Measurements from ENCODE around the gene SLC25A30. TPM values are rescaled to one million over a fixed set of nuclear protein-coding genes. Genes with fewer than 3 reads are reported as not detected.

Gene SLC25A30
- total RNA-seq, 5 donors from 2014 or later (not counting 1 experiment from before 2014, with no cell fraction given), result 19.5 to 25.9 (median 24.2) TPM

- no peaks in the 10 kb centered on the region for H3K9me3 Mint-ChIP-seq
- no peaks in the 10 kb centered on the region for H3K27me3 Mint-ChIP-seq
- H3K4me3 Mint-ChIP-seq, result no peak overlapping the region
- H3K36me3 ChIP-seq (ENCODE audit: control insufficient read depth in 2 of 2, extremely low read depth in 1 of 2, insufficient read depth in 1 of 2, low read length in 1 of 2), result peaks cover 13 to 60% of the 10 kb centered on the region in 2 donors
- no peak overlapping the region for H3K4me3 ChIP-seq (ENCODE audit: control insufficient read depth in 1 of 2, extremely low read depth in 1 of 2, low read length in 1 of 2)
- POLR2A ChIA-PET, result no interaction called here
- H3K36me3 Mint-ChIP-seq, result peaks cover 58% of the 10 kb centered on the region
- no peak for ATAC-seq (replicated peaks in 1 of 4)
- H3K4me1 Mint-ChIP-seq, result peaks cover 31 to 41% (median 35%) of the 10 kb centered on the region in 3 donors
- CTCF ChIA-PET, result no interaction called here
- peak overlapping the region; percentile 71 to 79 for H3K27ac Mint-ChIP-seq
- H3K4me1 ChIP-seq (ENCODE audit: control insufficient read depth in 1 of 2, extremely low read depth in 1 of 2, insufficient read depth in 2 of 2, low read length in 2 of 2), result peaks cover 9 to 17% of the 10 kb centered on the region in 2 experiments
- WGBS (ENCODE audit: insufficient coverage), result 100% methylated on average over 1 of the region's 1 CpG
- H3K27me3 ChIP-seq (replicated peaks in 1 of 2; ENCODE audit: control insufficient read depth in 2 of 2, extremely low read depth in 1 of 2, insufficient read depth in 2 of 2, low read length in 1 of 2), result no peaks in the 10 kb centered on the region
- no peak for DNase-seq
- H3K27ac ChIP-seq (ENCODE audit: low read length), result no peak overlapping the region
- no peaks in the 10 kb centered on the region for H3K9me3 ChIP-seq
Measured at GRCh38 chr13:45401314-45401713, 16.9 kb downstream of the SLC25A30 start.

GRCh38 chr13:45398877-45399276, 19.3 kb downstream of the SLC25A30 start:
- H3K27ac ChIP-seq (ENCODE audit: low read length), result peak overlapping the region; percentile 54
- H3K36me3 Mint-ChIP-seq, result peaks cover 55% of the 10 kb centered on the region
- CTCF ChIA-PET, result interaction anchor here in 1 of 2 donors (2.3 kb wide), 1 partner anchor 18 kb away, joined by 12 read pairs; the partner anchor contains the start of gene SLC25A30

GRCh38 chr13:45396533-45397095, 21.6 kb downstream of the SLC25A30 start:
- peak; percentile 36 to 71 (median 63) for ATAC-seq (replicated peaks in 1 of 4)
- Mint-ChIP-seq H3K27ac (peak overlapping the region; percentile 92 to 95), H3K27me3 (no peaks in the 10 kb centered on the region), H3K9me3 (no peaks in the 10 kb centered on the region), H3K36me3 (peaks cover 40% of the 10 kb centered on the region), H3K4me3 (peak overlapping the region; percentile 22 to 59 (median 25)), H3K4me1 (peaks cover 54 to 64% (median 61%) of the 10 kb centered on the region in 3 donors)
- 51% methylated on average over 4 of the region's 9 CpGs for WGBS (ENCODE audit: insufficient coverage)
- peaks cover 0 to 40% of the 10 kb centered on the region in 2 donors for H3K36me3 ChIP-seq (ENCODE audit: control insufficient read depth in 2 of 2, extremely low read depth in 1 of 2, insufficient read depth in 1 of 2, low read length in 1 of 2)
- peaks cover 26 to 28% of the 10 kb centered on the region in 2 experiments for H3K4me1 ChIP-seq (ENCODE audit: control insufficient read depth in 1 of 2, extremely low read depth in 1 of 2, insufficient read depth in 2 of 2, low read length in 2 of 2)
- ChIA-PET POLR2A (no interaction called here), CTCF (interaction anchor here in 1 of 2 donors (0.5 to 1.2 kb wide), 2 partner anchors 22 to 25 kb away, joined by 4 to 6 read pairs; partner anchors contain the start of gene SLC25A30)
- peak in 7 of 35 experiments; percentile 4 to 44 (median 9) for DNase-seq
- H3K27ac ChIP-seq (ENCODE audit: low read length), result peak overlapping the region; percentile 55
- H3K27me3 ChIP-seq (replicated peaks in 1 of 2; ENCODE audit: control insufficient read depth in 2 of 2, extremely low read depth in 1 of 2, insufficient read depth in 2 of 2, low read length in 1 of 2), result no peaks in the 10 kb centered on the region
- H3K9me3 ChIP-seq, result no peaks in the 10 kb centered on the region
- peak overlapping the region in 1 of 2 donors; percentile 3 for H3K4me3 ChIP-seq (ENCODE audit: control insufficient read depth in 1 of 2, extremely low read depth in 1 of 2, low read length in 1 of 2)

More at GRCh38 chr13:45398877-45399276, 19.3 kb downstream of the SLC25A30 start:
- peak; percentile 36 to 67 (median 64) for ATAC-seq (replicated peaks in 1 of 4)
- Histone ChIP-seq H3K4me3 (ENCODE audit: control insufficient read depth in 1 of 2, extremely low read depth in 1 of 2, low read length in 1 of 2) (no peak overlapping the region), H3K4me1 (ENCODE audit: control insufficient read depth in 1 of 2, extremely low read depth in 1 of 2, insufficient read depth in 2 of 2, low read length in 2 of 2) (peaks cover 26 to 28% of the 10 kb centered on the region in 2 experiments), H3K36me3 (ENCODE audit: control insufficient read depth in 2 of 2, extremely low read depth in 1 of 2, insufficient read depth in 1 of 2, low read length in 1 of 2) (peaks cover 0 to 47% of the 10 kb centered on the region in 2 donors), H3K27me3 (replicated peaks in 1 of 2; ENCODE audit: control insufficient read depth in 2 of 2, extremely low read depth in 1 of 2, insufficient read depth in 2 of 2, low read length in 1 of 2) (no peaks in the 10 kb centered on the region), H3K9me3 (no peaks in the 10 kb centered on the region)
- peak in 30 of 35 experiments; percentile 16 to 62 (median 30) for DNase-seq
- H3K9me3 Mint-ChIP-seq, result no peaks in the 10 kb centered on the region
- WGBS (ENCODE audit: insufficient coverage), result 21% methylated on average over 2 of the region's 4 CpGs
- POLR2A ChIA-PET, result interaction anchor here (0.6 to 1.2 kb wide), 5 partner anchors 12 to 68 kb away, joined by 3 to 7 read pairs (median 3); partner anchors contain the start of gene SLC25A30 (in 1 of the 2)
- H3K27ac Mint-ChIP-seq, result peak overlapping the region; percentile 87 to 91
- H3K27me3 Mint-ChIP-seq, result no peaks in the 10 kb centered on the region
- H3K4me1 Mint-ChIP-seq, result peaks cover 54 to 66% (median 60%) of the 10 kb centered on the region in 3 donors
- H3K4me3 Mint-ChIP-seq, result no peak overlapping the region

GRCh38 chr13:45393941-45394570, 24.1 kb downstream of the SLC25A30 start:
- Mint-ChIP-seq H3K9me3 (no peaks in the 10 kb centered on the region), H3K27ac (peak overlapping the region; percentile 92 to 95), H3K4me3 (no peak overlapping the region), H3K36me3 (peaks cover 38% of the 10 kb centered on the region), H3K27me3 (no peaks in the 10 kb centered on the region), H3K4me1 (peaks cover 48 to 50% (median 50%) of the 10 kb centered on the region in 3 donors)
- Histone ChIP-seq H3K9me3 (no peaks in the 10 kb centered on the region), H3K27ac (ENCODE audit: low read length) (no peak overlapping the region), H3K4me3 (ENCODE audit: control insufficient read depth in 1 of 2, extremely low read depth in 1 of 2, low read length in 1 of 2) (no peak overlapping the region), H3K4me1 (ENCODE audit: control insufficient read depth in 1 of 2, extremely low read depth in 1 of 2, insufficient read depth in 2 of 2, low read length in 2 of 2) (peaks cover 25 to 26% of the 10 kb centered on the region in 2 experiments), H3K27me3 (replicated peaks in 1 of 2; ENCODE audit: control insufficient read depth in 2 of 2, extremely low read depth in 1 of 2, insufficient read depth in 2 of 2, low read length in 1 of 2) (no peaks in the 10 kb centered on the region), H3K36me3 (ENCODE audit: control insufficient read depth in 2 of 2, extremely low read depth in 1 of 2, insufficient read depth in 1 of 2, low read length in 1 of 2) (peaks cover 0 to 29% of the 10 kb centered on the region in 2 donors)
- POLR2A ChIA-PET, result interaction anchor here (0.6 to 0.7 kb wide), 3 partner anchors 25 to 239 kb away, joined by 3 to 5 read pairs (median 4); no protein-coding TSS in a partner anchor
- whole genome bisulfite sequencing (ENCODE audit: insufficient coverage), result no CpG with 5 or more reads among the region's 4 CpGs
- DNase-seq (peak in 14 of 35 experiments; percentile 7 to 62 (median 12)), ATAC-seq (replicated peaks in 1 of 4) (no peak)
- CTCF ChIA-PET, result interaction anchor here (0.5 to 2.9 kb wide), 15 partner anchors 13 to 347 kb away, joined by 3 to 13 read pairs (median 3); partner anchors contain the start of genes COG3 (in 1 of the 2) and SLC25A30 (in 1 of the 2)

- POLR2A ChIA-PET, result interaction anchor here in 1 of 2 donors (0.5 to 0.6 kb wide), 2 partner anchors 14 to 323 kb away, joined by 4 to 5 read pairs; no protein-coding TSS in a partner anchor
- H3K4me3 Mint-ChIP-seq, result no peak overlapping the region
- Histone ChIP-seq H3K9me3 (no peaks in the 10 kb centered on the region), H3K27me3 (replicated peaks in 1 of 2; ENCODE audit: control insufficient read depth in 2 of 2, extremely low read depth in 1 of 2, insufficient read depth in 2 of 2, low read length in 1 of 2) (no peaks in the 10 kb centered on the region), H3K27ac (ENCODE audit: low read length) (no peak overlapping the region), H3K36me3 (ENCODE audit: control insufficient read depth in 2 of 2, extremely low read depth in 1 of 2, insufficient read depth in 1 of 2, low read length in 1 of 2) (peaks cover 0 to 17% of the 10 kb centered on the region in 2 donors), H3K4me1 (ENCODE audit: control insufficient read depth in 1 of 2, extremely low read depth in 1 of 2, insufficient read depth in 2 of 2, low read length in 2 of 2) (peaks cover 20 to 23% of the 10 kb centered on the region in 2 experiments), H3K4me3 (ENCODE audit: control insufficient read depth in 1 of 2, extremely low read depth in 1 of 2, low read length in 1 of 2) (no peak overlapping the region)
- peaks cover 35 to 38% (median 37%) of the 10 kb centered on the region in 3 donors for H3K4me1 Mint-ChIP-seq
- H3K36me3 Mint-ChIP-seq, result peaks cover 28% of the 10 kb centered on the region
- CTCF ChIA-PET, result interaction anchor here (0.8 to 2.9 kb wide), 3 partner anchors 22 to 38 kb away, joined by 3 to 13 read pairs (median 11); no protein-coding TSS in a partner anchor
- no peak overlapping the region for H3K27ac Mint-ChIP-seq
- DNase-seq, result no peak
- H3K27me3 Mint-ChIP-seq, result no peaks in the 10 kb centered on the region
- ATAC-seq (replicated peaks in 1 of 4), result no peak
- H3K9me3 Mint-ChIP-seq, result no peaks in the 10 kb centered on the region
- WGBS (ENCODE audit: insufficient coverage), result 67% methylated on average over 1 of the region's 5 CpGs
Measured at GRCh38 chr13:45392811-45393210, 25.4 kb downstream of the SLC25A30 start.

- no peak overlapping the region for H3K4me3 ChIP-seq (ENCODE audit: control insufficient read depth in 1 of 2, extremely low read depth in 1 of 2, low read length in 1 of 2)
- no peaks in the 10 kb centered on the region for H3K9me3 Mint-ChIP-seq
- H3K4me3 Mint-ChIP-seq, result no peak overlapping the region
- no peaks in the 10 kb centered on the region for H3K27me3 ChIP-seq (replicated peaks in 1 of 2; ENCODE audit: control insufficient read depth in 2 of 2, extremely low read depth in 1 of 2, insufficient read depth in 2 of 2, low read length in 1 of 2)
- CTCF ChIA-PET, result interaction anchor here in 1 of 2 donors (0.5 kb wide), 1 partner anchor 82 kb away, joined by 4 read pairs; no protein-coding TSS in a partner anchor
- peaks cover 16 to 19% of the 10 kb centered on the region in 2 experiments for H3K4me1 ChIP-seq (ENCODE audit: control insufficient read depth in 1 of 2, extremely low read depth in 1 of 2, insufficient read depth in 2 of 2, low read length in 2 of 2)
- no peaks in the 10 kb centered on the region for H3K9me3 ChIP-seq
- WGBS (ENCODE audit: insufficient coverage), result no CpG with 5 or more reads among the region's 6 CpGs
- DNase-seq, result no peak
- peaks cover 0 to 14% of the 10 kb centered on the region in 2 donors for H3K36me3 ChIP-seq (ENCODE audit: control insufficient read depth in 2 of 2, extremely low read depth in 1 of 2, insufficient read depth in 1 of 2, low read length in 1 of 2)
- POLR2A ChIA-PET, result interaction anchor here (0.6 kb wide), 2 partner anchors 14 to 39 kb away, joined by 4 read pairs; no protein-coding TSS in a partner anchor
- H3K27me3 Mint-ChIP-seq, result no peaks in the 10 kb centered on the region
- H3K4me1 Mint-ChIP-seq, result peaks cover 34 to 37% (median 34%) of the 10 kb centered on the region in 3 donors
- ATAC-seq (replicated peaks in 1 of 4), result no peak
- no peak overlapping the region for H3K27ac Mint-ChIP-seq
- peaks cover 33% of the 10 kb centered on the region for H3K36me3 Mint-ChIP-seq
- no peak overlapping the region for H3K27ac ChIP-seq (ENCODE audit: low read length)
Measured at GRCh38 chr13:45391926-45392325, 26.2 kb downstream of the SLC25A30 start.
